Measurements from ENCODE around the gene A3GALT2. TPM values are rescaled to one million over a fixed set of nuclear protein-coding genes. Genes with fewer than 3 reads are reported as not detected.

Gene A3GALT2
- not detected for total RNA-seq
- long read RNA-seq = 0 reads

- DNase-seq = peak; percentile 11
- no peak for ATAC-seq (ENCODE audit: poor library complexity)
- intact Hi-C loops (cut with DNase I) = no loop called here
Observed at GRCh38 chr1:33320619-33321165, at the start of gene A3GALT2. A3GALT2 (minus strand) TSS chr1:33321098; CDS start chr1:33321098, 0 bp downstream.

GRCh38 chr1:33370301-33370700 is 49.4 kb upstream of the A3GALT2 start:
- DNase-seq (peak; percentile 68), ATAC-seq (ENCODE audit: poor library complexity) (peak; percentile 34)
- intact Hi-C loops (cut with DNase I) = no loop called here

GRCh38 chr1:33369764-33370163 is 48.9 kb upstream of the A3GALT2 start:
- no peak for DNase-seq
- ATAC-seq (ENCODE audit: poor library complexity) = no peak
- intact Hi-C loops (cut with DNase I) = loop anchor here (5.0 kb wide), 1 partner anchor 152 kb away; no protein-coding TSS in a partner anchor

- ATAC-seq (ENCODE audit: poor library complexity) = no peak
- DNase-seq = no peak
- intact Hi-C loops (cut with DNase I) = loop anchor here (5.0 kb wide), 1 partner anchor 152 kb away; no protein-coding TSS in a partner anchor
Observed at GRCh38 chr1:33369081-33369480, 48.2 kb upstream of the A3GALT2 start.

GRCh38 chr1:33368431-33368830 is 47.5 kb upstream of the A3GALT2 start:
- ATAC-seq (ENCODE audit: poor library complexity) (no peak), DNase-seq (no peak)
- intact Hi-C loops (cut with DNase I) = loop anchor here (5.0 kb wide), 1 partner anchor 151 kb away; no protein-coding TSS in a partner anchor

- ATAC-seq (ENCODE audit: poor library complexity) (peak; percentile 77), DNase-seq (peak; percentile 92)
- intact Hi-C loops (cut with DNase I) = loop anchor here (2.0 to 5.0 kb wide), 2 partner anchors 73 to 150 kb away; no protein-coding TSS in a partner anchor
Observed at GRCh38 chr1:33367485-33368405, 46.8 kb upstream of the A3GALT2 start.

GRCh38 chr1:33366762-33367484 is 46.0 kb upstream of the A3GALT2 start:
- ATAC-seq (ENCODE audit: poor library complexity) (peak; percentile 31), DNase-seq (no peak)
- intact Hi-C loops (cut with DNase I) = loop anchor here (2.0 to 5.0 kb wide), 2 partner anchors 72 to 150 kb away; no protein-coding TSS in a partner anchor

- ATAC-seq (ENCODE audit: poor library complexity) = peak; percentile 71
- peak; percentile 64 for DNase-seq
- intact Hi-C loops (cut with DNase I) = loop anchor here (5.0 kb wide), 1 partner anchor 148 kb away; no protein-coding TSS in a partner anchor
Observed at GRCh38 chr1:33365560-33365997, 44.7 kb upstream of the A3GALT2 start.

- DNase-seq = no peak
- intact Hi-C loops (cut with DNase I) = no loop called here
- ATAC-seq (ENCODE audit: poor library complexity) = no peak
Observed at GRCh38 chr1:33364565-33364918, 43.6 kb upstream of the A3GALT2 start.

GRCh38 chr1:33363470-33363861 is 42.6 kb upstream of the A3GALT2 start:
- intact Hi-C loops (cut with DNase I) = no loop called here
- ATAC-seq (ENCODE audit: poor library complexity) (no peak), DNase-seq (no peak)

- intact Hi-C loops (cut with DNase I) = no loop called here
- DNase-seq (no peak), ATAC-seq (ENCODE audit: poor library complexity) (no peak)
Observed at GRCh38 chr1:33363021-33363420, 42.1 kb upstream of the A3GALT2 start.

- intact Hi-C loops (cut with DNase I) = no loop called here
- peak; percentile 35 for ATAC-seq (ENCODE audit: poor library complexity)
Observed at GRCh38 chr1:33361532-33362235, 40.8 kb upstream of the A3GALT2 start.

GRCh38 chr1:33360367-33360766 is 39.5 kb upstream of the A3GALT2 start:
- intact Hi-C loops (cut with DNase I) = no loop called here

More at GRCh38 chr1:33361532-33362235, 40.8 kb upstream of the A3GALT2 start:
- no peak for DNase-seq

GRCh38 chr1:33359931-33360330 is 39.0 kb upstream of the A3GALT2 start:
- intact Hi-C loops (cut with DNase I) = no loop called here
- ATAC-seq (ENCODE audit: poor library complexity) (no peak), DNase-seq (no peak)

More at GRCh38 chr1:33360367-33360766, 39.5 kb upstream of the A3GALT2 start:
- DNase-seq = no peak
- ATAC-seq (ENCODE audit: poor library complexity) = no peak

GRCh38 chr1:33358795-33359503 is 38.1 kb upstream of the A3GALT2 start:
- intact Hi-C loops (cut with DNase I) = no loop called here
- ATAC-seq (ENCODE audit: poor library complexity) = no peak
- DNase-seq = no peak

- no peak for ATAC-seq (ENCODE audit: poor library complexity)
- intact Hi-C loops (cut with DNase I) = no loop called here
- no peak for DNase-seq
Observed at GRCh38 chr1:33358114-33358794, 37.4 kb upstream of the A3GALT2 start.

- DNase-seq (no peak), ATAC-seq (ENCODE audit: poor library complexity) (no peak)
- intact Hi-C loops (cut with DNase I) = no loop called here
Observed at GRCh38 chr1:33357099-33357498, 36.2 kb upstream of the A3GALT2 start.
